ENCODE data around the gene MAGEA2.
"Not testable (repeated sequence)": the region's sequence is repeated elsewhere in the genome, so short reads cannot be mapped to it uniquely, and the experiment has no call there.

Gene MAGEA2, protein sequence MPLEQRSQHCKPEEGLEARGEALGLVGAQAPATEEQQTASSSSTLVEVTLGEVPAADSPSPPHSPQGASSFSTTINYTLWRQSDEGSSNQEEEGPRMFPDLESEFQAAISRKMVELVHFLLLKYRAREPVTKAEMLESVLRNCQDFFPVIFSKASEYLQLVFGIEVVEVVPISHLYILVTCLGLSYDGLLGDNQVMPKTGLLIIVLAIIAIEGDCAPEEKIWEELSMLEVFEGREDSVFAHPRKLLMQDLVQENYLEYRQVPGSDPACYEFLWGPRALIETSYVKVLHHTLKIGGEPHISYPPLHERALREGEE

DNA sequence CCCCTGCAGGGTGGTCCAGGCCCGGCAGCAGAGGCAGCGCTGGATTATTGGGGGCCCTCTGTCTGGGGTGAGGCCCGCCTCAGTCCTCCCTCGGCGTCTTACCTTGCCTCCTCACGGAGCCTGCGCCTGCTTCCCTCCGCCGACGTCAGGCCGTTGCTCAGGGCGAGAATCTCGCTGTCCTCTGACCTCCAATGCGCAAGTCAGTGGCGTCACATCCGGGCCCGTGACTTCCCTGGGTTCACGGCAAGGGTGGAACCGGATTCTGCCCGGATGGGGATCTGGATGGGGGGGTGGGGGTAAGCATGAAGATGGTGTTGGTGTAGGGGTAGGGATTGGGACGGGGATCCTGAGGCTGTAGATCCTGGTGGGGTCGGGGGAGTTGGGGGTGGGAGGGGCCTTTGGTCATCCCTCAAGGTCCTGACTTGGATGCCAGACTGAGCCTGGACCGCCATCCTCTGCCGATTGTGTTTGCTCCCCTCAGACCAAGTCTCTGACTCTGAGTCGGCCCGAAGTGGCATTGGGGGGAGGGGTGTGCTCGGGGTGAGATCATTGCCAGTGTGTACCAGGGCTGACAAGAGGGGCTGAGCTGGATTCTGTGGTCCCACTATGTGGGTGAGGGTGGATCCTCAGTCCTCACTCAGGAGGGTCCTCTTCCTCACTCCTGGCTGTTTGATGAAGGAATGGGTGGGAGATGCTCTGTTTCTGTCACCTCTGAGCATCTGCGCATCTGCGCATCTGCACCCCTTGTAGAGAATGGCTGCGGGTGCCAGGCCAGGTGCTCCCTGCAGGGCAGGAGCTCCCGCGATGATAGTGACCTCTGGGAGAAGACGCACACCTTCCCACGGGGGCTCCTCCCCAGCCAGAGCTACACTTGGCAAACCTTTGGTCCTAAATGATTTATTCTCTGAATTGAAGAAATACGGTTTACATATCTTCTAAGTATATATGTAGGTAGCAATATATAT, at the start of gene MAGEA2:
Gene MAGEA2 (minus strand): TSS at position 157 of the 965 bp plus-strand sequence. CDS start 2,479 bp downstream, outside the sequence.
- DNase-seq (ENCODE audit: low read depth), result not testable (repeated sequence)

- no peak for DNase-seq (ENCODE audit: low read depth)
These were observed 45.3 kb upstream of the MAGEA2 start for GRCh38 chrX:152798945-152799344.

- not testable (repeated sequence) for DNase-seq (ENCODE audit: low read depth)
These were observed 33.4 kb upstream of the MAGEA2 start for GRCh38 chrX:152787062-152787461.

GRCh38 chrX:152769549-152770289, 16.1 kb upstream of the MAGEA2 start, which contains the start of gene MAGEA6:
TSS of gene MAGEA6 (minus strand) at chrX:152769689. CDS start at chrX:152767650, 2,039 bp downstream.
- DNase-seq (ENCODE audit: low read depth), result not testable (repeated sequence)

DNA sequence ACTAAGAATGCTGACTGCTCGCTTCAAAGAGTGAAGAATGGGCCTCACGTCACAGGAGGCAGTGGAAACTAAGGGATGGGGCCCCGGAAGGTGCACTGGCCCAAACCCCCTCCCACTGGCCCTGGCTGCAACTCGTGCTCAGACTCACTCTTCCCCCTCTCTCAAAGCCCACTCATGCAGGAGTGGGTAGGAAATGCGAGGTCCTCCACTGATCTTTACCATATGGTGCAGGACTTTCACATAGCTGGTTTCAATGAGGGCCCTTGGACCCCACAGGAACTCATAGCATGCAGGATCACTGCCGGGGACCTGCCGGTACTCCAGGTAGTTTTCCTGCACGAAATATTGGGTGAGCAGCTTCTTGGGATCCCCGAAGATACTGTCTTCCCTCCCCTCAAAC, 12.9 kb upstream of the MAGEA2 start:
- DNase-seq (ENCODE audit: low read depth), result not testable (repeated sequence)

- not testable (repeated sequence) for DNase-seq (ENCODE audit: low read depth)
These were observed 7.9 kb upstream of the MAGEA2 start for GRCh38 chrX:152761582-152761981.

GRCh38 chrX:152759544-152759943, 5.9 kb upstream of the MAGEA2 start:
- DNase-seq (ENCODE audit: low read depth), result not testable (repeated sequence)

DNA sequence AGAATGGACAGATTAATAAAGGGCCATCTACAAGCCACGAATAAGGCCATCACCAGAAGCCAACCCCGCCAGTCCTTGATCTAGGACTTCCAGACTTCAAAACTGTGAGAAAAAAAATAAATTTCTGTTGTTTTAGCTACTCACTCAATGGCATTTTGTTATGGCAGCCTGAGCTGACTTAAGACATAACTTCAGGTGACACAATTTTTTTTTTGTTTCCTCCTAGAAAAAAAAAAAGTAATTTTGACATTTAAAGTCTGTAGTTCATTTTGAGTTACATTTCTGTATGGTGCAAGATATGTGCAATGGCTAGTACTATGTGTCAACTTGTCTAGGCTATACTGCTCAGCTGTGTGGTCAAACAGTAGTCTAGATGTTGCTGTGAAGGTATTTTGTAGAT, 5.3 kb upstream of the MAGEA2 start, which contains the start of gene CSAG3:
Gene CSAG3 (plus strand): TSS at position 301 of the 400 bp plus-strand sequence.
- not testable (repeated sequence) for DNase-seq (ENCODE audit: low read depth)

GRCh38 chrX:152754871-152755270, 1.2 kb upstream of the MAGEA2 start:
- not testable (repeated sequence) for DNase-seq (ENCODE audit: low read depth)

DNA sequence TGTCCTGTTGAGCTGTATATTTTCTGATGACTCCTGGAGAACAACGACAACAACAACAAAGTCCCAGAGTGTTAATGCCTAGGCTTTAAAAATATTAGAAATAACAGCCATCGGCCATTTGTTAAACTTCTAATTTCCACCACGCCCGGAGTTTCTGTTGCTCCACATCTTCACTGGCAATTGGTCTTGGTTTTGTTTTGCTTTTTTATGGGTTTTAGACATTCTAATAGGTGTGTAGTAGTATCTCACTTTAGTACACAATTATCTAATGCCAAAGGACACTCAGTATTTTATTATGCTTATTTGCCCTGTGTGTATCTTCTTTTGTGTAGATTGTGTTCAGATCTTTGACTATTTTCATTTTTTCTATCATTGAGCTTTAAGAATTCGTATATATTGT, 15.1 kb downstream of the MAGEA2 start:
- no peak for DNase-seq (ENCODE audit: low read depth)

DNA sequence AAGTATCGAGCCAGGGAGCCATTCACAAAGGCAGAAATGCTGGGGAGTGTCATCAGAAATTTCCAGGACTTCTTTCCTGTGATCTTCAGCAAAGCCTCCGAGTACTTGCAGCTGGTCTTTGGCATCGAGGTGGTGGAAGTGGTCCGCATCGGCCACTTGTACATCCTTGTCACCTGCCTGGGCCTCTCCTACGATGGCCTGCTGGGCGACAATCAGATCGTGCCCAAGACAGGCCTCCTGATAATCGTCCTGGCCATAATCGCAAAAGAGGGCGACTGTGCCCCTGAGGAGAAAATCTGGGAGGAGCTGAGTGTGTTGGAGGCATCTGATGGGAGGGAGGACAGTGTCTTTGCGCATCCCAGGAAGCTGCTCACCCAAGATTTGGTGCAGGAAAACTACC, 17.1 kb downstream of the MAGEA2 start:
- not testable (repeated sequence) for DNase-seq (ENCODE audit: low read depth)

GRCh38 chrX:152735860-152736511, 17.7 kb downstream of the MAGEA2 start:
- DNase-seq (ENCODE audit: low read depth), result no peak

GRCh38 chrX:152735101-152735500, 18.5 kb downstream of the MAGEA2 start:
- no peak for DNase-seq (ENCODE audit: low read depth)

DNA sequence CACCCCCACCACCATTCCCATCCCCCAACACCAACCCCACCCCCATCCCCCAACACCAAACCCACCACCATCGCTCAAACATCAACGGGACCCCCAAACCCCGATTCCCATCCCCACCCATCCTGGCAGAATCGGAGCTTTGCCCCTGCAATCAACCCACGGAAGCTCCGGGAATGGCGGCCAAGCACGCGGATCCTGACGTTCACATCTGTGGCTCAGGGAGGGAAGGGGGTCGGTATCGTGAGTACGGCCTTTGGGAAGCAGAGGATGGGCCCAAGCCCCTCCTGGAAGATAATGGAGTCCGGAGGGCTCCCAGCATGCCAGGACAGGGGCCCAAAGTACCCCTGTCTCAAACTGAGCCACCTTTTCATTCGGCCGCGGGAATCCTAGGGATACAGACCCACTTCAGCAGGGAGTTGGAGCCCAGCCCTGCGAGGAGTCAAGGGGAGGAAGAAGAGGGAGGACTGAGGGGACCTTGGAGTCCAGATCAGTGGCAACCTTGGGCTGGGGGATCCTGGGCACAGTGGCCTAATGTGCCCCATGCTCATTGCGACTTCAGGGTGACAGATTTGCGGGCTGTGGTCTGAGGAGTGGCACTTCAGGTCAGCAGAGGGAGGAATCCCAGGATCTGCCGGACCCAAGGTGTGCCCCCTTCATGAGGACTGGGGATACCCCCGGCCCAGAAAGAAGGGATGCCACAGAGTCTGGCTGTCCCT, 19.3 kb downstream of the MAGEA2 start:
- not testable (repeated sequence) for DNase-seq (ENCODE audit: low read depth)

DNA sequence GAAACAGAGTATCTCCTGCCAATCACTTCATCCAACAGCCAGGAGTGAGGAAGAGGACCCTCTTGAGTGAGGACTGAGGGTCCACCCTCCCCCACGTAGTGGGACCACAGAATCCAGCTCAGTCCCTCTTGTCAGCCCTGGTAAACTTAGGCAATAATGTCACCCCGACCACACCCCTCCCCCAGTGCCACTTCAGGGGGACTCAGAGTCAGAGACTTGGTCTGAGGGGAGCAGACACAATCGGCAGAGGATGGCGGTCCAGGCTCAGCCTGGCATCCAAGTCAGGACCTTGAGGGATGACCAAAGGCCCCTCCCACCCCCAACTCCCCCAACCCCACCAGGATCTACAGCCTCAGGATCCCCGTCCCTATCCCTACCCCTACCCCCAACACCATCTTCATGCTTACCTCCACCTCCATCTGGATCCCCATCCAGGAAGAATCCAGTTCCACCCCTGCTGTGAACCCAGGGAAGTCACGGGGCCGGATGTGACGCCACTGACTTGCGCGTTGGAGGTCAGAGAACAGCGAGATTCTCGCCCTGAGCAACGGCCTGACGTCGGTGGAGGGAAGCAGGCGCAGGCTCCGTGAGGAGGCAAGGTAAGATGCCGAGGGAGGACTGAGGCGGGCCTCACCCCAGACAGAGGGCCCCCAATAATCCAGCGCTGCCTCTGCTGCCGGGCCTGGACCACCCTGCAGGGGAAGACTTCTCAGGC, 20.2 kb downstream of the MAGEA2 start, which contains the start of the genes CSAG1 and MAGEA12:
Gene CSAG1 (minus strand): TSS at position 461 of the 715 bp plus-strand sequence. CDS start 1,261 bp downstream, outside the sequence.
Gene MAGEA12 (plus strand): TSS at position 497 of the 715 bp plus-strand sequence. CDS start 2,405 bp downstream, outside the sequence.
- DNase-seq (ENCODE audit: low read depth), result no peak

DNA sequence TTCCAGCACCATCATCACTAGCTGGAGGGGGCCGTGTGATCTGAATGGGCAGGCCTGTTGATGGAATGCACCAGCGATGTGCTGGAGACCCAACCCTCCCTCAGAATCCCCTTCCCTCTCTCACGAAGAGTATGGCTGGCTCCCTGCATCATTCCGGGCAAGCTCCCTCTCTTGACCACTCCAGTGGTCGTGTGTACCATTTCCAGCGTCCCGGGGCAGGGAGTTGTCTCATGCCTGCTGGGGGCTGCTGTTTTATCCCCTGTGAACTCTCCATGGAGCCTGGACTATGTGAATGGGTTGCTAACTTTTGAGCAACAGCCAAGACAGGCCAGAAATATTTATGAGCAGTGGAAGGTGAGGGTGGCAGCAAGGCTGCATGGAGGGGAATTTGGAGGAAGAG, 28.2 kb downstream of the MAGEA2 start:
- DNase-seq (ENCODE audit: low read depth), result no peak

DNA sequence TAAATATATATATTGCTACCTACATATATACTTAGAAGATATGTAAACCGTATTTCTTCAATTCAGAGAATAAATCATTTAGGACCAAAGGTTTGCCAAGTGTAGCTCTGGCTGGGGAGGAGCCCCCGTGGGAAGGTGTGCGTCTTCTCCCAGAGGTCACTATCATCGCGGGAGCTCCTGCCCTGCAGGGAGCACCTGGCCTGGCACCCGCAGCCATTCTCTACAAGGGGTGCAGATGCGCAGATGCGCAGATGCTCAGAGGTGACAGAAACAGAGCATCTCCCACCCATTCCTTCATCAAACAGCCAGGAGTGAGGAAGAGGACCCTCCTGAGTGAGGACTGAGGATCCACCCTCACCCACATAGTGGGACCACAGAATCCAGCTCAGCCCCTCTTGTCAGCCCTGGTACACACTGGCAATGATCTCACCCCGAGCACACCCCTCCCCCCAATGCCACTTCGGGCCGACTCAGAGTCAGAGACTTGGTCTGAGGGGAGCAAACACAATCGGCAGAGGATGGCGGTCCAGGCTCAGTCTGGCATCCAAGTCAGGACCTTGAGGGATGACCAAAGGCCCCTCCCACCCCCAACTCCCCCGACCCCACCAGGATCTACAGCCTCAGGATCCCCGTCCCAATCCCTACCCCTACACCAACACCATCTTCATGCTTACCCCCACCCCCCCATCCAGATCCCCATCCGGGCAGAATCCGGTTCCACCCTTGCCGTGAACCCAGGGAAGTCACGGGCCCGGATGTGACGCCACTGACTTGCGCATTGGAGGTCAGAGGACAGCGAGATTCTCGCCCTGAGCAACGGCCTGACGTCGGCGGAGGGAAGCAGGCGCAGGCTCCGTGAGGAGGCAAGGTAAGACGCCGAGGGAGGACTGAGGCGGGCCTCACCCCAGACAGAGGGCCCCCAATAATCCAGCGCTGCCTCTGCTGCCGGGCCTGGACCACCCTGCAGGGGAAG, 39.5 kb downstream of the MAGEA2 start, which contains the start of gene MAGEA2B:
Gene MAGEA2B (plus strand): TSS at position 814 of the 973 bp plus-strand sequence. CDS start 2,479 bp downstream, outside the sequence.
- DNase-seq (ENCODE audit: low read depth), result not testable (repeated sequence)

DNA sequence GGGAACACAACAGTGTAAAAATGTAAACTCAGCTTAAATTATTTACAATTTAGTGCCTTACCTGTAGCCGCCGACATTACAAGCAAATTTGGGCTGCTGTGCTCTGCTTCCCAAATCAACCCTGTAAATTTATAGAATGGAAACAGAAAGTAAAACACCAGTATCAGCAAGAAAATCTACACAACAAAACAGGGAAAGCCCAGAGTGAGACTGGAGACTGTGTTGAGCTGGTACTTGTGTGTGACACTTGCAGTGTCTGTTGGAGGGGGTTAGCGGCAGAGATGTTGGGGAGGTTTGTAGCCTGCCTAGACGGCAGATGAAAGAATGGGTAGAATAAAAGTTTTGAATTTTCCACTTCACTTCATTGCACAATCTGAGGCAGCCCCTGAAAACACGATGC, 40.4 kb downstream of the MAGEA2 start:
- DNase-seq (ENCODE audit: low read depth), result not testable (repeated sequence)
